LNCAP (cell line): Measurements from ENCODE around the gene GID8.

ENCODE experiments used
- TF ChIP-seq, protein P1 (sequence below): fragments of 450-650 bp; IDR thresholded peaks from 2 replicates; pipeline ENCODE4 v1.5.1; 2017; ENCODE audit warnings: mild to moderate bottlenecking

GID8 gene

DNA sequence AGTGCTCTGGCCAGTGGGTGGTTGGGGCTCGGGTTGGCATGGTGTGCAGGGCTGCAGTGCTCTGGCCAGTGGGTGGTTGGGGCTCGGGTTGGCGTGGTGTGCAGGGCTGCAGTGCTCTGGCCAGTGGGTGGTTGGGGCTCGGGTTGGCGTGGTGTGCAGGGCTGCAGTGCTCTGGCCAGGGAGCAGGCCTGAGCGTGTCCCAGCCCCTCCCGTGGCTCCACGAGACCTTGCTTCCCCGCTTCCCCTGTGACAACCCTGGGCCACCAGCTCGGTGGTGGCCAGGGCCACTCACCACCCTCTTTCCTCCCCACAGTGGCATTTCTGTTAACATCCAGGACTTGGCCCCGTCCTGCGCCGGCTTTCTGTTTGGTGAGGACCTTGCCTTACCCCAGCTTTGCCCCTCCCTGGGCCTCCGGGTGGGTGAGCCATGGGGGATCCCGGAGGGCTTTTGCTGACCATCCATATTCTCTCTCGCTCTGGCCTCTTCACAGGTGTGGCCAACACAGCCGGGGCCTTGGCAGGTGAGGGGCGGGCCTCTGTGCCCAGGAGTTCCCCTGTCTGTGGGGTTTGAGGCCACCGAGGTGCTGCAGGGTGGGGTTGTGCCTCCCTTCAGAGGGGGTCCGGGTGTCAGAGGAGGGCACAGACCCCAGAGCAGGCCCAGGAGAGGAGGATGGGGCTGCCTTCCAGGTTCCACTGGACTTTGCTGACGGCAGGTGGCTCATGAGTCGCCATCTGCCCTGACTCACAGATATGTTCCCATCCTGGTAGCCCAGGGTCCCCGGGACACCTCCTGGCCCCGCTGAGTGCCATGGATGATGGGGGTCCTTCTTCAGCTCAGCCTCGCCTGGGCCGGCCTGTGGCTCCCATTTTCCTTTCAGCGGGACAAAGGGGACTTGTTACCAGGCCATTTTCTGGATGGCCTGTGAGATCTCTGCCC is 28.5 kb downstream of the GID8 start:
- TF ChIP-seq, protein P1, sequence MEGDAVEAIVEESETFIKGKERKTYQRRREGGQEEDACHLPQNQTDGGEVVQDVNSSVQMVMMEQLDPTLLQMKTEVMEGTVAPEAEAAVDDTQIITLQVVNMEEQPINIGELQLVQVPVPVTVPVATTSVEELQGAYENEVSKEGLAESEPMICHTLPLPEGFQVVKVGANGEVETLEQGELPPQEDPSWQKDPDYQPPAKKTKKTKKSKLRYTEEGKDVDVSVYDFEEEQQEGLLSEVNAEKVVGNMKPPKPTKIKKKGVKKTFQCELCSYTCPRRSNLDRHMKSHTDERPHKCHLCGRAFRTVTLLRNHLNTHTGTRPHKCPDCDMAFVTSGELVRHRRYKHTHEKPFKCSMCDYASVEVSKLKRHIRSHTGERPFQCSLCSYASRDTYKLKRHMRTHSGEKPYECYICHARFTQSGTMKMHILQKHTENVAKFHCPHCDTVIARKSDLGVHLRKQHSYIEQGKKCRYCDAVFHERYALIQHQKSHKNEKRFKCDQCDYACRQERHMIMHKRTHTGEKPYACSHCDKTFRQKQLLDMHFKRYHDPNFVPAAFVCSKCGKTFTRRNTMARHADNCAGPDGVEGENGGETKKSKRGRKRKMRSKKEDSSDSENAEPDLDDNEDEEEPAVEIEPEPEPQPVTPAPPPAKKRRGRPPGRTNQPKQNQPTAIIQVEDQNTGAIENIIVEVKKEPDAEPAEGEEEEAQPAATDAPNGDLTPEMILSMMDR: no peak

DNA sequence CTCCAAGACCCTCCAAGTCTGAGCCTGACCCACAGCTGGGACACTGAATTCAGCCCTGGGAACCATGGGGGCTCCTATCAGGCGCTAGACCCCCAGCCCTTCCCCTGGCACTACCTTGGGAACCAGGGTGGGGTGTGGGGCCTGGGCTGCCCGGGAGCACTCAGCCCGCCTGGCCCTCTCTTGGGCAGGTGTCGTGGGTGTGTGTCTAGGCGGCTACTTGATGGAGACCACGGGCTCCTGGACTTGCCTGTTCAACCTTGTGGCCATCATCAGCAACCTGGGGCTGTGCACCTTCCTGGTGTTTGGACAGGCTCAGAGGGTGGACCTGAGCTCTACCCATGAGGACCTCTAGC is 29.2 kb downstream of the GID8 start:
- TF ChIP-seq, protein P1: no peak

DNA sequence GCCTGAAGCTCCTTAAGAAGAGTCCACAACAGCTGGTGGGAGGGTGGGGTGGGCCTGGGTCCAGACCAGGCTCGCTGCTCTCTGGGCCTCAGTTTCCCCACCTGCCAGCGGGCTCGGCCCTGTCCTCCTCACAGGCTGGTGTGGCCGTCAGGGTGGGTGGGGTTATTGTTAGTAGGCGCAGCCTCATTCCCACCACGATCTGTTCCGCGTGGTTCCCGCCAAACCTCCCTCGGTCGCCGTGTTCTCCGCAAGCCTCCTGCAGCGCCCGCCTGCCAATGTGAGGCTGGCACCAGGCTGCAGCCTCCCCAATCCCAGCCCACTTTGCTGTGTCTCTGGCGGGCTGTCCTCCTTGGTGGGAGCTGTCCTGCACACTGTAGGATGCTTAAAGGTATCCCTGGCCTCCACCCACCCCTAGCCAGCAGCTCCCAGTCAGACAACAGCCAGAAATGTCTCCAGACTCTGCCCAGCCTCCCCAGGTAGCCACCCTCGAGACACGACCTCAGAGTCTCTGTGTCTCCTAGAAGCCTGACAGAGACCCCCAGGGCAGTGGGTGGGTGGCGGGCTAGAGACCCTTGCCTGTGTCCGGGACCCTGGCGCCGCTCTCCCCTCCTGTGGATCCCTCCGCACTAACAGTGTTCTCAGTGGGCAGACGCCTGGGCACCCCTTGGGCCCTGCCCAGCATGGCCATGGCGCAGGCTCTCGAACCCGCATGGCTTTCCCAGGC is 29.8 kb downstream of the GID8 start:
- TF ChIP-seq, protein P1: no peak

DNA sequence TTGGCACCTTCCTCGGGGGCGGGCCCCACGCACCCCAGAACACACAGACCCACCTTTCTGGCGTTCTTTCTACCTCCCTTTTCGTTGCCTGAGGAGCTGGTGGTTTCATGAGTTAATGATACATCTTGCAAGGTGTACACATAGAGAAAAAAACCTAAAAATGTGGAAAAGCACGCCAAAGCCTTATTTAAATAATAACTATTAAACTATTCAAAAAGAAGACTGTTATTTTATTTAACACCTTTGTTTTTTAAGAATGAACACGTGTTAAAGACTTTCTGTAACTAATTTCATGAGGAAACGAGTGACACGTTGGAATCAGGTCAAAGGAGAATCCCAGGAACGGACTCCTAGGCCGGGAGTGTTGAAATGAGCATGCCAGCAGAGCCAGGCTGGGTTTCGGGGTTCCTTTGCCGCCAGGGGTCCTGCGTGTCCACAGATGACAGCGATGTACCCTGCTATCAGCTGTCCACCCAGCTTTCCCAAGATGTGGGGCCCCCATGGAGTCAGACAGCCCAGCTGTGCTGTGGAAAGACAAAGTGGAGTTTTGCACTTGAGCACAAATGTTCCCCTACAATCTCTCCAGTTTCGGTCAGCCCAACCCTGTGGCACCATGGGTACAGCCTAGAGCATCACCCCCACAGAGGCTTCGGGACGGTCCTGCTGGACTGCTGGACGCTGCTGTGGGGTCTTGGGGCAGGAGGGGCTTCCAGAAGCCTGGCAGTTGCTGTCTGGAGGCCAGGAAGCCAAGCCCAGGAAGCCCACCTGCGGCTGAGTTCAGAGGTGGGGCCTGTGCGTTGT is 30.6 kb downstream of the GID8 start:
- TF ChIP-seq, protein P1: no peak

DNA sequence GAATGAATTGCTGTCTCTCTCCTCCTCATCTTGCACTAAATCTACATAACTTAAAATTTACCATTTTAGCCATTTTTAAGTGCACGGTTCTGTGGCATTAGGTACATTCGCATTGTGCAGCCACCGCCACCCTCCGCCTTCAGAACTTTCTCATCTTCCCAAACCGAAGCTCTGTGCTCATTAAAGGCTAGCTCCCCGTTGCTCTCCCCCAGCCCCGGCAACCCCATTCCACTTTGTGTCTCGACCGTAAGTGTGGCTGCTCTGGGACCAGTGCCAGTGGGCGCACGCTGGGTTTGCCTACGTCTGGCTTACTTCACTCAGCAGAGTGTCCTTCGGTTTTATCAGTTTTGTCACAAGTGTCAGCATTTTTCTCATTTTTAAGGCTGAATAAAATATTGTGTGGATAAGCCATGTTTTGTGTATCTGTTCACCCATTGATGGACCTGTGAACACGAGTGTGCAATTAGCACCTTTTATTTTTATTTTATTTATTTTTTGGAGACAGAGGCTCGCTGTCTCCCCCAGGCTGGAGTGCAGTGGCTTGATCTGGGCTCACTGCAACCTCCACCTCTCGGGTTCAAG is 31.3 kb downstream of the GID8 start:
- TF ChIP-seq, protein P1: no peak

DNA sequence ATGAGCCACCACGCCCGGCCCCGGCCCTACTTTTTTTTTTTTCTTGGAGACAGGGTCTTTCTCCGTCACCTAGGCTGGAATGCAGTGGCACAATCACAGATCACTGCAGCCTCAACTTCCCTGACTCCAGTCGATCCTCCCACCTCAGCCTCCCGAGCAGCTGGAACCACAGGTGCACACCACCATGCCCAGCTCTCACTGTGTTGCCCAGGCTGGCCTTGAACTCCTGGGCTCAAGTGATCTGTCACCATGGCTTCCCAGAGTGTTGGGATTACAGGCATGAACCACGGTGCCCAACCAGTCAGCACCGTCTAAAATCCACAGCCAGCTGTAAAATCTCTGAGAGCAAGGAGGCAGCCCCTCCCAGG is 32.0 kb downstream of the GID8 start:
- TF ChIP-seq, protein P1: no peak
